ENCODE results near the gene HIP1. TPM values are rescaled to one million over a fixed set of nuclear protein-coding genes. Genes with fewer than 3 reads are reported as not detected.

Gene HIP1
- polyA plus RNA-seq, 3 donors, result 4.3 to 14.8 (median 5.3) TPM

DNA sequence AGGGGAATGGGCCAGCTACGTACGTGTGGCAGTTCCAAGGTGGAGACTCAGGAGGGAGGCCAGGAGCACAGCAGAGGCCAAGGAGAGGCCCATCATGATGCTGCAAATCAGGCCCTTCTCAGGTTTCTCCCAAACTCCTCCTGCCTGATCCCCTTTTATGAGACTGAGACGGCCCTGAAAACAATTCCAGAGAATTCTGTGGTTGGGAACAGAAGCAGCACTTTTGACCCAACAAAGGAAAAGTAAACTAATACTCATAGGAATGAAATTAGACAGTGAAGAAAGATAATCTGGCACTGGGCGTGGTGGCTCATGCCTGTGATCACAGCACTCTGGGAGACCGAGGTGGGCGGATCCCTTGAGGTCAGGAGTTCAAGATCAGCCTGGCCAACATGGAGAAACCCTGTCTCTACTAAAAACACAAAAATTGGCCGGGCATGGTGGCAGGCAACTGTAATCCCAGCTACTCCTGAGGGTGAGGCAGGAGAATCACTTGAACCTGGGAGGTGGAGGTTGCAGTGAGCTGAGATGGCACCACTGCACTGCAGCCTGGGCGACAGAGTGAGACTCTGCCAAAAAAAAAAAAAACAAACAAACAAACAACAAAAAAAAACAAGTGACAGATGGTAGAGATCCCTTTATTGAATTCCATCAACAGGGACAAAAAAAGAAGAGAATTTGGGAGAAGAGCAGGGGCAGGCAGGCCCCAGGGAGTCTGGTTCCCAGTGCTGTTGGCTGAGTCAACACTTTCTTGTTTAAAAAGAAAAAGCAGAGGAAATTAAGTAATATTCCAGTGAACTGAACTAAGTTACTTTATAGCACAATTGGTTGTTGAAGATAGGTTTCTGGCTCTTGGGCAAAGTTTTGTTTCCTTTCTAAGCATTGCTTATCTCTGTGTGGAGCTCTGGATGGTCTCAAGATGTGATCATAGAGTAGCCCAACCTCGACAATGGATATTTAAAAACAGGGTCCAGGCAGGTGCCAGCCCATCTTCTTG, 33.6 kb upstream of the HIP1 start, which contains the start of gene CCL26:
TSS of gene CCL26 (minus strand) at position 131 of the 997 bp plus-strand sequence. CDS start at position 96, 35 bp downstream.
- H3K27ac Mint-ChIP-seq, result peak within 1 kb of the TSS in 3 of 7 donors; percentile 46 to 63 (median 57)
- H3K36me3 Mint-ChIP-seq, result no peaks in the 10 kb centered on the region
- H3K27me3 Mint-ChIP-seq (ENCODE audit: low read depth in 3 of 3), result peaks cover 1 to 6% (median 6%) of the 10 kb centered on the region in 3 donors
- H3K9me3 ChIP-seq (replicated peaks in 1 of 2; ENCODE audit: control insufficient read depth in 1 of 2, insufficient read depth in 1 of 2, low read length in 2 of 2), result no peaks in the 10 kb centered on the region
- no peaks in the 10 kb centered on the region for H3K79me2 ChIP-seq (ENCODE audit: insufficient read depth, low read length)
- no peak within 1 kb of the TSS for H3K9ac ChIP-seq (ENCODE audit: insufficient read depth, low read length, poor library complexity, severe bottlenecking)
- H3K27ac ChIP-seq (ENCODE audit: low read depth in 1 of 2, low read length in 2 of 2), result no peak within 1 kb of the TSS
- intact Hi-C loops (cut with micrococcal nuclease), result loop anchor here (10.0 kb wide), 1 partner anchor 252 kb away; no protein-coding TSS in a partner anchor
- no peak within 1 kb of the TSS for H3K4me3 ChIP-seq (replicated peaks in 1 of 3; ENCODE audit: low read depth in 2 of 3, low read length in 3 of 3)
- peaks cover 6 to 11% of the 10 kb centered on the region in 2 donors for H3K4me1 ChIP-seq (ENCODE audit: control insufficient read depth in 1 of 2, insufficient read depth in 2 of 2, low read length in 2 of 2)
- no peak for DNase-seq
- no peaks in the 10 kb centered on the region for H4K20me1 ChIP-seq (ENCODE audit: insufficient read depth, low read length)
- no peak within 1 kb of the TSS for H3K4me2 ChIP-seq (replicated peaks; ENCODE audit: extremely low read depth, low read length, poor library complexity, severe bottlenecking)
- H3K4me3 Mint-ChIP-seq, result no peak within 1 kb of the TSS
- no peaks in the 10 kb centered on the region for H3K27me3 ChIP-seq (ENCODE audit: control insufficient read depth in 2 of 2, insufficient read depth in 2 of 2, low read length in 2 of 2)
- H3K4me1 Mint-ChIP-seq, result peaks cover 18% of the 10 kb centered on the region
- no peak within 1 kb of the TSS for H2AFZ ChIP-seq (ENCODE audit: insufficient read depth, low read depth, low read length, poor library complexity, severe bottlenecking)
- WGBS (ENCODE audit: insufficient coverage), result 50% methylated on average over 2 of the region's 9 CpGs
- TF ChIP-seq, protein P1, sequence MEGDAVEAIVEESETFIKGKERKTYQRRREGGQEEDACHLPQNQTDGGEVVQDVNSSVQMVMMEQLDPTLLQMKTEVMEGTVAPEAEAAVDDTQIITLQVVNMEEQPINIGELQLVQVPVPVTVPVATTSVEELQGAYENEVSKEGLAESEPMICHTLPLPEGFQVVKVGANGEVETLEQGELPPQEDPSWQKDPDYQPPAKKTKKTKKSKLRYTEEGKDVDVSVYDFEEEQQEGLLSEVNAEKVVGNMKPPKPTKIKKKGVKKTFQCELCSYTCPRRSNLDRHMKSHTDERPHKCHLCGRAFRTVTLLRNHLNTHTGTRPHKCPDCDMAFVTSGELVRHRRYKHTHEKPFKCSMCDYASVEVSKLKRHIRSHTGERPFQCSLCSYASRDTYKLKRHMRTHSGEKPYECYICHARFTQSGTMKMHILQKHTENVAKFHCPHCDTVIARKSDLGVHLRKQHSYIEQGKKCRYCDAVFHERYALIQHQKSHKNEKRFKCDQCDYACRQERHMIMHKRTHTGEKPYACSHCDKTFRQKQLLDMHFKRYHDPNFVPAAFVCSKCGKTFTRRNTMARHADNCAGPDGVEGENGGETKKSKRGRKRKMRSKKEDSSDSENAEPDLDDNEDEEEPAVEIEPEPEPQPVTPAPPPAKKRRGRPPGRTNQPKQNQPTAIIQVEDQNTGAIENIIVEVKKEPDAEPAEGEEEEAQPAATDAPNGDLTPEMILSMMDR (IDR thresholded peaks at IDR 0.05), result no peak
- H3K36me3 ChIP-seq (replicated peaks in 1 of 2; ENCODE audit: control insufficient read depth in 1 of 2, insufficient read depth in 2 of 2, low read length in 2 of 2), result no peaks in the 10 kb centered on the region
- H3K9me3 Mint-ChIP-seq, result peaks cover 0 to 3% (median 2%) of the 10 kb centered on the region in 7 donors

DNA sequence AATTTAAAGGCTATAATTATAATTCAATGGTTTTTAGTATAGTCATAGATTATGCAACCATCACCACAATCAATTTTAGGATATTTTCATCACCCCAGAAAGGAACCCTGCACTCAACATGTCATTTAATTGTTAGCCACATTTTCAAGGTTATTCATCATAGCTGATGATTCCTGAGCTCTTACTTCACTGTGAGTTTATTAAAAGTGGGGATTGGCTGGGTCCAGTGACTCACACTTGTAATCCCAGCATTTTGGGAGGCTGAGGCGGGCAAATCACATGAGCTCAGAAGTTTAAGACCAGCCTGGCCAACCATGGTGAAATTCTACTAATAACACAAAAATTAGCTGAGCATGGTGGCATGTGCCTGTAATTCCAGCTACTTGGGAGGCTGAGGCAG, 32.5 kb upstream of the HIP1 start:
- no peak for DNase-seq
- Histone ChIP-seq H4K20me1 (ENCODE audit: insufficient read depth, low read length) (no peaks in the 10 kb centered on the region), H3K4me2 (replicated peaks; ENCODE audit: extremely low read depth, low read length, poor library complexity, severe bottlenecking) (no peak overlapping the region), H3K4me1 (ENCODE audit: control insufficient read depth in 1 of 2, insufficient read depth in 2 of 2, low read length in 2 of 2) (peaks cover 6 to 11% of the 10 kb centered on the region in 2 donors), H3K79me2 (ENCODE audit: insufficient read depth, low read length) (no peaks in the 10 kb centered on the region), H2AFZ (ENCODE audit: insufficient read depth, low read depth, low read length, poor library complexity, severe bottlenecking) (no peak overlapping the region), H3K36me3 (replicated peaks in 1 of 2; ENCODE audit: control insufficient read depth in 1 of 2, insufficient read depth in 2 of 2, low read length in 2 of 2) (no peaks in the 10 kb centered on the region), H3K4me3 (replicated peaks in 1 of 3; ENCODE audit: low read depth in 2 of 3, low read length in 3 of 3) (no peak overlapping the region), H3K27ac (ENCODE audit: low read depth in 1 of 2, low read length in 2 of 2) (no peak overlapping the region), H3K9ac (ENCODE audit: insufficient read depth, low read length, poor library complexity, severe bottlenecking) (no peak overlapping the region), H3K27me3 (ENCODE audit: control insufficient read depth in 2 of 2, insufficient read depth in 2 of 2, low read length in 2 of 2) (no peaks in the 10 kb centered on the region), H3K9me3 (replicated peaks in 1 of 2; ENCODE audit: control insufficient read depth in 1 of 2, insufficient read depth in 1 of 2, low read length in 2 of 2) (no peaks in the 10 kb centered on the region)
- Mint-ChIP-seq H3K4me3 (no peak overlapping the region), H3K4me1 (peaks cover 14% of the 10 kb centered on the region), H3K9me3 (peaks cover 0 to 5% (median under 1%) of the 10 kb centered on the region in 7 donors), H3K27me3 (ENCODE audit: low read depth in 3 of 3) (peaks cover 1 to 6% (median 3%) of the 10 kb centered on the region in 3 donors), H3K36me3 (no peaks in the 10 kb centered on the region), H3K27ac (no peak overlapping the region)
- WGBS (ENCODE audit: insufficient coverage), result 67% methylated on average over 1 of the region's 1 CpG
- TF ChIP-seq, protein P1 (IDR thresholded peaks at IDR 0.05), result no peak
- intact Hi-C loops (cut with micrococcal nuclease), result loop anchor here (10.0 kb wide), 1 partner anchor 254 kb away; no protein-coding TSS in a partner anchor
